ENCODE measurements around the gene TAS2R42. TPM values are rescaled to one million over a fixed set of nuclear protein-coding genes. Genes with fewer than 3 reads are reported as not detected.

Gene TAS2R42
- not detected for polyA plus RNA-seq (ENCODE audit: insufficient read length in 4 of 4)

GRCh38 chr12:11186837-11187236 is at the start of gene TAS2R42:
Gene TAS2R42 (minus strand): TSS chr12:11186937. CDS start chr12:11186937, 0 bp downstream.
- DNase-seq (ENCODE audit: low read depth in 4 of 4, low spot score in 3 of 4), result no peak

GRCh38 chr12:11233532-11233931 is 46.8 kb upstream of the TAS2R42 start:
- no peak for DNase-seq (ENCODE audit: low read depth in 4 of 4, low spot score in 3 of 4)

- peak; percentile 0 to 12 (median 4) for DNase-seq (ENCODE audit: low read depth in 4 of 4, low spot score in 3 of 4)
These were observed 41.7 kb upstream of the TAS2R42 start for GRCh38 chr12:11228296-11228879.

GRCh38 chr12:11227373-11227772 is 40.6 kb upstream of the TAS2R42 start:
- DNase-seq (ENCODE audit: low read depth in 4 of 4, low spot score in 3 of 4), result no peak

GRCh38 chr12:11209113-11209512 is 22.4 kb upstream of the TAS2R42 start:
- no peak for DNase-seq (ENCODE audit: low read depth in 4 of 4, low spot score in 3 of 4)

- DNase-seq (ENCODE audit: low read depth in 4 of 4, low spot score in 3 of 4), result no peak
These were observed 17.4 kb upstream of the TAS2R42 start for GRCh38 chr12:11204173-11204572.

GRCh38 chr12:11202811-11203210 is 16.1 kb upstream of the TAS2R42 start:
- no peak for DNase-seq (ENCODE audit: low read depth in 4 of 4, low spot score in 3 of 4)

- no peak for DNase-seq (ENCODE audit: low read depth in 4 of 4, low spot score in 3 of 4)
These were observed 3.7 kb downstream of the TAS2R42 start for GRCh38 chr12:11183011-11183410.

- no peak for DNase-seq (ENCODE audit: low read depth in 4 of 4, low spot score in 3 of 4)
These were observed 4.2 kb downstream of the TAS2R42 start for GRCh38 chr12:11182529-11182928.

- no peak for DNase-seq (ENCODE audit: low read depth in 4 of 4, low spot score in 3 of 4)
These were observed 8.5 kb downstream of the TAS2R42 start for GRCh38 chr12:11178250-11178649.

GRCh38 chr12:11174022-11174421 is 12.7 kb downstream of the TAS2R42 start:
- no peak for DNase-seq (ENCODE audit: low read depth in 4 of 4, low spot score in 3 of 4)

- peak in 3 of 4 donors; percentile 32 to 45 (median 39) for DNase-seq (ENCODE audit: low read depth in 4 of 4, low spot score in 3 of 4)
These were observed 14.6 kb downstream of the TAS2R42 start for GRCh38 chr12:11171969-11172675.

GRCh38 chr12:11171145-11171968 is 15.4 kb downstream of the TAS2R42 start, which contains the start of gene SMIM10L1:
Gene SMIM10L1 (plus strand): TSS chr12:11171194. CDS start chr12:11171357, 163 bp downstream.
- peak; percentile 88 to 91 (median 90) for DNase-seq (ENCODE audit: low read depth in 4 of 4, low spot score in 3 of 4)

- no peak for DNase-seq (ENCODE audit: low read depth in 4 of 4, low spot score in 3 of 4)
These were observed 16.0 kb downstream of the TAS2R42 start for GRCh38 chr12:11170810-11171144.

- no peak for DNase-seq (ENCODE audit: low read depth in 4 of 4, low spot score in 3 of 4)
These were observed 20.4 kb downstream of the TAS2R42 start for GRCh38 chr12:11166300-11166699.

GRCh38 chr12:11164384-11164783 is 22.4 kb downstream of the TAS2R42 start:
- DNase-seq (ENCODE audit: low read depth in 4 of 4, low spot score in 3 of 4), result no peak

GRCh38 chr12:11162502-11162901 is 24.2 kb downstream of the TAS2R42 start:
- no peak for DNase-seq (ENCODE audit: low read depth in 4 of 4, low spot score in 3 of 4)

- DNase-seq (ENCODE audit: low read depth in 4 of 4, low spot score in 3 of 4), result no peak
These were observed 27.8 kb downstream of the TAS2R42 start for GRCh38 chr12:11158885-11159444.

- DNase-seq (ENCODE audit: low read depth in 4 of 4, low spot score in 3 of 4), result no peak
These were observed 32.3 kb downstream of the TAS2R42 start for GRCh38 chr12:11154400-11154925.

GRCh38 chr12:11152725-11153124 is 34.0 kb downstream of the TAS2R42 start:
- DNase-seq (ENCODE audit: low read depth in 4 of 4, low spot score in 3 of 4), result no peak

- DNase-seq (ENCODE audit: low read depth in 4 of 4, low spot score in 3 of 4), result no peak
These were observed 35.9 kb downstream of the TAS2R42 start for GRCh38 chr12:11150832-11151231.

All from right renal pelvis (tissue), 4 donors.